ENCODE results near the gene ZG16B.

Gene ZG16B

GRCh38 chr16:2840914-2841313 lies 10.8 kb downstream of the ZG16B start:
- no peak overlapping the region for H3K4me3 ChIP-seq (ENCODE audit: low read depth, low read length)
- DNase-seq (ENCODE audit: low read depth), result no peak
- TF ChIP-seq POLR2A (IDR thresholded peaks at IDR 0.05; ENCODE audit: extremely low read depth, insufficient read length) (no peak), CTCF (IDR thresholded peaks at IDR 0.05; ENCODE audit: low read depth, low read length) (no peak), MAX (IDR thresholded peaks at IDR 0.05; ENCODE audit: low read depth, low read length) (no peak), MYC (IDR thresholded peaks at IDR 0.05; ENCODE audit: low read depth, low read length) (no peak)

- no peak overlapping the region for H3K4me3 ChIP-seq (ENCODE audit: low read depth, low read length)
- TF ChIP-seq CTCF (IDR thresholded peaks at IDR 0.05; ENCODE audit: low read depth, low read length) (no peak), POLR2A (IDR thresholded peaks at IDR 0.05; ENCODE audit: extremely low read depth, insufficient read length) (no peak), MAX (IDR thresholded peaks at IDR 0.05; ENCODE audit: low read depth, low read length) (no peak), MYC (IDR thresholded peaks at IDR 0.05; ENCODE audit: low read depth, low read length) (no peak)
- DNase-seq (ENCODE audit: low read depth), result no peak
Observed at GRCh38 chr16:2841606-2842339, 11.7 kb downstream of the ZG16B start.

GRCh38 chr16:2842340-2843000 lies 12.4 kb downstream of the ZG16B start:
- TF ChIP-seq CTCF (IDR thresholded peaks at IDR 0.05; ENCODE audit: low read depth, low read length), result peak; percentile 52
- no peak for TF ChIP-seq MAX (IDR thresholded peaks at IDR 0.05; ENCODE audit: low read depth, low read length)
- no peak overlapping the region for H3K4me3 ChIP-seq (ENCODE audit: low read depth, low read length)
- DNase-seq (ENCODE audit: low read depth), result peak; percentile 34

GRCh38 chr16:2843526-2843925 lies 13.4 kb downstream of the ZG16B start:
- no peak for TF ChIP-seq POLR2A (IDR thresholded peaks at IDR 0.05; ENCODE audit: extremely low read depth, insufficient read length)
- no peak for TF ChIP-seq CTCF (IDR thresholded peaks at IDR 0.05; ENCODE audit: low read depth, low read length)
- TF ChIP-seq MAX (IDR thresholded peaks at IDR 0.05; ENCODE audit: low read depth, low read length), result no peak
- no peak for TF ChIP-seq MYC (IDR thresholded peaks at IDR 0.05; ENCODE audit: low read depth, low read length)
- H3K4me3 ChIP-seq (ENCODE audit: low read depth, low read length), result no peak overlapping the region

GRCh38 chr16:2845116-2845515 lies 15.0 kb downstream of the ZG16B start:
- TF ChIP-seq MYC (IDR thresholded peaks at IDR 0.05; ENCODE audit: low read depth, low read length), result no peak
- TF ChIP-seq MAX (IDR thresholded peaks at IDR 0.05; ENCODE audit: low read depth, low read length), result no peak
- no peak for TF ChIP-seq POLR2A (IDR thresholded peaks at IDR 0.05; ENCODE audit: extremely low read depth, insufficient read length)
- TF ChIP-seq CTCF (IDR thresholded peaks at IDR 0.05; ENCODE audit: low read depth, low read length), result no peak
- no peak for DNase-seq (ENCODE audit: low read depth)
- H3K4me3 ChIP-seq (ENCODE audit: low read depth, low read length), result no peak overlapping the region

More at GRCh38 chr16:2843526-2843925, 13.4 kb downstream of the ZG16B start:
- DNase-seq (ENCODE audit: low read depth), result no peak
